GM12878 (cell line): Measurements from ENCODE around the gene RNF223. TPM values are rescaled to one million over a fixed set of nuclear protein-coding genes. Genes with fewer than 3 reads are reported as not detected.
"Not testable (repeated sequence)": the region's sequence is repeated elsewhere in the genome, so short reads cannot be mapped to it uniquely, and the experiment has no call there.

Experiments
- ATAC-seq: fragments of 200-7000 bp; cut with Tn5 transposase; 3 replicates; pipeline ENCODE4 v1.9.1; 2020; ENCODE audit warnings: mild to moderate bottlenecking, moderate library complexity
- BruUV-seq: library from RNA; stranded (reverse); fragments of 400-500 nt; replicated peaks from 2 replicates; lab custom pipeline; 2021; lab: Mats Ljungman, UMichigan
- CTCF ChIA-PET: fragments of 300-600 bp; sonication (Branson Sonifier 250); formaldehyde crosslinking; extraction: SDS; loops from one replicate; lab custom pipeline; 2021; ENCODE audit warnings: inconsistent platforms; lab: Yijun Ruan, JAX
- POLR2A ChIA-PET: fragments of 350-600 bp; formaldehyde crosslinking; extraction: SDS; loops from one replicate; lab custom pipeline; 2021; ENCODE audit warnings: inconsistent platforms; lab: Charles Lee
- RAD21 ChIA-PET: fragments of 300-600 bp; sonication (Branson Sonifier 250); formaldehyde crosslinking; loops from one replicate; lab custom pipeline; 2023; ENCODE audit warnings: antibody characterized with exemption; ENCODE audit not compliant: unreplicated experiment; lab: Charles Lee
- SMC1A ChIA-PET: fragments of 300-600 bp; sonication (Branson Sonifier 250); formaldehyde crosslinking; loops from one replicate; lab custom pipeline; 2023; ENCODE audit not compliant: unreplicated experiment, uncharacterized antibody; lab: Charles Lee
- DNase-seq: peaks from one replicate; pipeline ENCODE4 v3.0.0-alpha.2; 2011; ENCODE audit warnings: low read depth, low spot score
- FAIRE-seq: peaks from 3 replicates; lab custom pipeline; 2011; peaks lifted over from hg19 to GRCh38; lab: Jason Lieb, UNC
- H2AFZ ChIP-seq: 2 replicates; pipeline ENCODE4 v1.6.0; 2011; ENCODE audit warnings: low read depth, low read length, control low read depth; ENCODE audit not compliant: control insufficient read depth
- H3K27ac ChIP-seq: 2 replicates; pipeline ENCODE4 v1.5.1; 2011; ENCODE audit warnings: control low read depth; ENCODE audit not compliant: control insufficient read depth, insufficient read depth
- H3K27me3 ChIP-seq, 2 experiments: replicated peaks in 1 of 2; 2 replicates each; pipeline versions ENCODE4 v1.6.0 to v1.6.1; 2011; ENCODE audit warnings: low read length in 1 of 2; ENCODE audit not compliant: control insufficient read depth in 2 of 2, insufficient read depth in 2 of 2
- H3K36me3 ChIP-seq, 2 experiments: 2 replicates each; pipeline ENCODE4 v1.5.1; 2011; ENCODE audit warnings: low read length in 1 of 2; ENCODE audit not compliant: control insufficient read depth in 2 of 2, insufficient read depth in 2 of 2
- H3K4me1 ChIP-seq: 2 replicates; pipeline ENCODE4 v1.6.1; 2011; ENCODE audit warnings: mild to moderate bottlenecking, low read length, moderate library complexity, mixed read lengths; ENCODE audit not compliant: control insufficient read depth, insufficient read depth
- H3K4me2 ChIP-seq: 2 replicates; pipeline ENCODE4 v1.6.0; 2011; ENCODE audit warnings: control low read depth; ENCODE audit not compliant: control insufficient read depth, insufficient read depth
- H3K4me3 ChIP-seq: fragments of 200-600 bp; sonication (generic); 2 replicates; pipeline ENCODE4 v1.5.1; 2016
- H3K79me2 ChIP-seq: 2 replicates; pipeline ENCODE4 v1.6.0; 2011; ENCODE audit warnings: low read length; ENCODE audit not compliant: control insufficient read depth, insufficient read depth
- H3K9ac ChIP-seq: 2 replicates; pipeline ENCODE4 v1.8.0; 2011; ENCODE audit warnings: low read length, control low read depth, mixed read lengths; ENCODE audit not compliant: control insufficient read depth, insufficient read depth
- H3K9me3 ChIP-seq: replicated peaks from 3 replicates; pipeline ENCODE4 v1.5.1; 2011; ENCODE audit warnings: mild to moderate bottlenecking, low read length; ENCODE audit not compliant: control insufficient read depth, insufficient read depth
- H4K20me1 ChIP-seq: 2 replicates; pipeline ENCODE4 v1.6.0; 2011; ENCODE audit not compliant: control insufficient read depth, insufficient read depth
- CREB1 ChIP-seq: IDR thresholded peaks from 2 replicates; pipeline ENCODE4 v1.6.1; 2012; ENCODE audit warnings: low read depth, mild to moderate bottlenecking, inconsistent platforms
- ESRRA ChIP-seq: IDR thresholded peaks from 2 replicates; pipeline ENCODE4 v1.6.1; 2012; ENCODE audit warnings: mild to moderate bottlenecking, low read length, improper control_type of control experiment
- GATAD2B ChIP-seq: fragments of 450-650 bp; conservative IDR thresholded peaks from 2 replicates; pipeline ENCODE4 v1.6.1; 2017; ENCODE audit warnings: low read depth, mild to moderate bottlenecking, moderate library complexity
- RB1 ChIP-seq: fragments of 450-650 bp; formaldehyde crosslinking; IDR thresholded peaks from 2 replicates; pipeline ENCODE4 v1.6.1; 2017; ENCODE audit warnings: mild to moderate bottlenecking, borderline replicate concordance
- SMAD5 ChIP-seq: IDR thresholded peaks from 2 replicates; pipeline ENCODE4 v1.6.1; 2016; ENCODE audit warnings: antibody characterized with exemption, low read depth
- WGBS: methylation state at CpG from one replicate; pipeline ENCODE4 v1.1.6; 2016; ENCODE audit warnings: low lambda C conversion rate; ENCODE audit not compliant: insufficient replicate concordance, insufficient coverage; ENCODE audit errors: missing lambda C conversion rate; 5-methylcytosine and 5-hydroxymethylcytosine counted together
- in situ Hi-C: fragments of 300-500 bp; cut with MboI; formaldehyde crosslinking; loops from 9 replicates; pipeline ENCODE4 v1.14.3; 2018; ENCODE audit warnings: mixed read lengths
- intact Hi-C: fragments of 100-400 bp; cut with micrococcal nuclease; formaldehyde crosslinking; loops from one replicate; pipeline ENCODE4 v1.14.2; 2022; ENCODE audit not compliant: unreplicated experiment
- polyA plus RNA-seq, 11 experiments: library from polyadenylated mRNA; depleted of rRNA in 4 of 11; unstranded in 6 of 11; stranded (reverse) in 5 of 11; fragments of >200 nt; fragmentation: Nextera tagmentation in 4 of 11; fragmentation: Illumina TruSeq in 1 of 11; extraction: Ambion mirVana in 4 of 11; extraction: Trizol in 1 of 11; gene quantifications; 1 replicate in 1 of 11; 2 replicates in 10 of 11; pipeline versions ENCODE4 v1.2.1 to v1.2.3, GENCODE V29; 2011 to 2016; ENCODE audit warnings: inconsistent platforms in 2 of 11, missing spikeins in 2 of 11, low read depth in 1 of 11
- total RNA-seq, 4 experiments: library from RNA; depleted of rRNA in 3 of 4; stranded (reverse); fragments of >200 nt in 3 of 4; fragmentation: Illumina TruSeq in 1 of 4; extraction: Trizol in 1 of 4; gene quantifications; 2 replicates each; pipeline versions ENCODE4 v1.2.1 to v1.2.3, GENCODE V29; 2013 to 2021
- TF ChIP-seq, protein P1 (sequence below): IDR thresholded peaks from 2 replicates; pipeline ENCODE4 v1.6.1; 2012; ENCODE audit warnings: improper control_type of control experiment, low read depth, low read length; ENCODE audit not compliant: insufficient replicate concordance

Gene RNF223
- total and polyA plus RNA-seq, 10 of the 15 experiments (the other 5 are each of a cell fraction or from before 2014, with no cell fraction given) = 0.06 TPM; not detected in 9

DNA sequence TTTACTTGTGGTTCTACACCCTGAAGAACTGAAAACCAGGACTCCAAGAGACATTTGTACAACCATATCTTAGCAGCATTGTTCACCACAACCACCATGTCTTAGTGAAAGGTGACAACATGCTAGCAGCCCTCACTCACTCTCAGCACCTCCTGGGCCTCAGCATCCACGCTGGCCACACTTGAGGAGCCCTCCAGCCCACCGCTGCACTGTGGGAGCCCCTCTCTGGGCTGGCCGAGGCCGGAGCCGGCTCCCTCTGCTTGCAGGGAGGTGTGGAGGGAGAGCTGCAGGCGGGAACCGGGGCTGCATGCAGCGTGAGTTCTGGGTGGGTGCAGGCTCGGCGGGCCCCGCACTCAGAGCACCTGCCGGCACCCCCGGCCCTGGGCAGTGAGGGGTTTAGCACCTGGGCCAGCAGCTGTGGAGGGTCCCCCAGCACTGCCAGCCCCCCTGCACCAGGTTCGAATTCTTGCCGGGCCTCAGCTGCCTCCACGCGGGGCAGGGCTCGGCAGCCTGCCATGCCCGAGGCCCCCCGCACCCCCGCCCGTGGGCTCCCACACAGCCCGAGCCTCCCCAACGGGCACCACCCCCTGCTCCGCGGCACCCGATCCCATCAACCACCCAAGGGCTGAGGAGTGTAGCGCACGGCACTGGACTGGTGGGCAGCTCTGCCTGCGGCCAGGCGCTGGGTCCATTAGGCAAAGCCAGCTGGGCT lies 32.6 kb upstream of the RNF223 start (continued):
- TF ChIP-seq, protein P1, sequence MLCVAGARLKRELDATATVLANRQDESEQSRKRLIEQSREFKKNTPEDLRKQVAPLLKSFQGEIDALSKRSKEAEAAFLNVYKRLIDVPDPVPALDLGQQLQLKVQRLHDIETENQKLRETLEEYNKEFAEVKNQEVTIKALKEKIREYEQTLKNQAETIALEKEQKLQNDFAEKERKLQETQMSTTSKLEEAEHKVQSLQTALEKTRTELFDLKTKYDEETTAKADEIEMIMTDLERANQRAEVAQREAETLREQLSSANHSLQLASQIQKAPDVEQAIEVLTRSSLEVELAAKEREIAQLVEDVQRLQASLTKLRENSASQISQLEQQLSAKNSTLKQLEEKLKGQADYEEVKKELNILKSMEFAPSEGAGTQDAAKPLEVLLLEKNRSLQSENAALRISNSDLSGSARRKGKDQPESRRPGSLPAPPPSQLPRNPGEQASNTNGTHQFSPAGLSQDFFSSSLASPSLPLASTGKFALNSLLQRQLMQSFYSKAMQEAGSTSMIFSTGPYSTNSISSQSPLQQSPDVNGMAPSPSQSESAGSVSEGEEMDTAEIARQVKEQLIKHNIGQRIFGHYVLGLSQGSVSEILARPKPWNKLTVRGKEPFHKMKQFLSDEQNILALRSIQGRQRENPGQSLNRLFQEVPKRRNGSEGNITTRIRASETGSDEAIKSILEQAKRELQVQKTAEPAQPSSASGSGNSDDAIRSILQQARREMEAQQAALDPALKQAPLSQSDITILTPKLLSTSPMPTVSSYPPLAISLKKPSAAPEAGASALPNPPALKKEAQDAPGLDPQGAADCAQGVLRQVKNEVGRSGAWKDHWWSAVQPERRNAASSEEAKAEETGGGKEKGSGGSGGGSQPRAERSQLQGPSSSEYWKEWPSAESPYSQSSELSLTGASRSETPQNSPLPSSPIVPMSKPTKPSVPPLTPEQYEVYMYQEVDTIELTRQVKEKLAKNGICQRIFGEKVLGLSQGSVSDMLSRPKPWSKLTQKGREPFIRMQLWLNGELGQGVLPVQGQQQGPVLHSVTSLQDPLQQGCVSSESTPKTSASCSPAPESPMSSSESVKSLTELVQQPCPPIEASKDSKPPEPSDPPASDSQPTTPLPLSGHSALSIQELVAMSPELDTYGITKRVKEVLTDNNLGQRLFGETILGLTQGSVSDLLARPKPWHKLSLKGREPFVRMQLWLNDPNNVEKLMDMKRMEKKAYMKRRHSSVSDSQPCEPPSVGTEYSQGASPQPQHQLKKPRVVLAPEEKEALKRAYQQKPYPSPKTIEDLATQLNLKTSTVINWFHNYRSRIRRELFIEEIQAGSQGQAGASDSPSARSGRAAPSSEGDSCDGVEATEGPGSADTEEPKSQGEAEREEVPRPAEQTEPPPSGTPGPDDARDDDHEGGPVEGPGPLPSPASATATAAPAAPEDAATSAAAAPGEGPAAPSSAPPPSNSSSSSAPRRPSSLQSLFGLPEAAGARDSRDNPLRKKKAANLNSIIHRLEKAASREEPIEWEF = no peak
- TF ChIP-seq RB1 = no peak
- no peak for TF ChIP-seq SMAD5
- no peak for TF ChIP-seq GATAD2B
- TF ChIP-seq CREB1 = no peak
- no peak for TF ChIP-seq ESRRA
- TF ChIP-seq, all 136 proteins: peak for 0

DNA sequence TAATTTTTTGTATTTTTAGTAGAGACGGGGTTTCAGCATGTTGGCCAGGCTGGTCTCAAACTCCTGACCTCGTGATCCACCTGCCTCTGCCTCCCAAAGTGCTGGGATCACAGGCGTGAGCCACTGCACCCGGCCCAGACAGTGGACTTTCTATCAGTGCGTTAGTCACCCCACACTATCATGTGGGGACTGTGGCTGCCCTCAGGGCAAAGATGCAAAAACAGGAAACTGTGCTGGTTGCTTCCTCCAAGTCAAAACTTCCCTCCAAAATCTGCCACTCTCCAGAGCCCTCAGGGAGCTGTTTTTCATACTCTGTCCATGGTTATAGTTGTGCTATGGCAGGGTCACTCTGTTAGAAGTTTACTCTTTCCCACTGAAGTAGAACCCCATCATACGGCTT lies 30.0 kb upstream of the RNF223 start:
- H3K79me2 ChIP-seq, POLR2A ChIA-PET, H3K4me3 ChIP-seq, CTCF ChIA-PET, H3K4me1 ChIP-seq, BruUV-seq, intact Hi-C loops, DNase-seq, FAIRE-seq, H4K20me1 ChIP-seq, SMC1A ChIA-PET, H2AFZ ChIP-seq, ATAC-seq, H3K27me3 ChIP-seq, H3K9ac ChIP-seq, H3K4me2 ChIP-seq, H3K27ac ChIP-seq, H3K36me3 ChIP-seq, RAD21 ChIA-PET, H3K9me3 ChIP-seq: not testable (repeated sequence)
- WGBS = 58% methylated on average over 6 of the region's 6 CpGs
- in situ Hi-C loops = loop anchor here (5.0 kb wide), 1 partner anchor 52 kb away; no protein-coding TSS in a partner anchor
